IMR-90 (cell line): Measurements from ENCODE around the gene RYR1. TPM values are rescaled to one million over a fixed set of nuclear protein-coding genes. Genes with fewer than 3 reads are reported as not detected.

ENCODE experiments used
- ATAC-seq: fragments of 200-7000 bp; cut with Tn5 transposase; 2 replicates; pipeline ENCODE4 v1.9.1; 2020; ENCODE audit warnings: low read depth, mild to moderate bottlenecking, moderate library complexity
- BruUV-seq: library from RNA; stranded (reverse); fragments of 400-500 nt; replicated peaks from 2 replicates; lab custom pipeline; 2021; lab: Mats Ljungman, UMichigan
- CTCF ChIA-PET: fragments of 300-600 bp; formaldehyde crosslinking; extraction: SDS; loops from one replicate; lab custom pipeline; 2021; ENCODE audit warnings: antibody characterized with exemption; lab: Yijun Ruan, JAX
- POLR2A ChIA-PET: fragments of 300-600 bp; sonication (Branson Sonifier 250); formaldehyde crosslinking; loops from one replicate; lab custom pipeline; 2022; ENCODE audit warnings: antibody characterized with exemption; ENCODE audit not compliant: unreplicated experiment; lab: Charles Lee
- DNase-seq: peaks from one replicate; pipeline ENCODE4 v3.0.0; 2013
- H2AFZ ChIP-seq: replicated peaks from 2 replicates; pipeline ENCODE3; 2013; ENCODE audit warnings: low read length, mild to moderate bottlenecking; ENCODE audit not compliant: poor library complexity
- H2AK5ac ChIP-seq: 2 replicates; pipeline ENCODE4 v1.6.1; 2013; ENCODE audit warnings: low read depth, low read length, inconsistent platforms
- H2AK9ac ChIP-seq: replicated peaks from 2 replicates; pipeline ENCODE3; 2013; ENCODE audit warnings: mild to moderate bottlenecking, low read depth, low read length, moderate library complexity; ENCODE audit not compliant: poor library complexity
- H2BK120ac ChIP-seq: 2 replicates; pipeline ENCODE4 v1.6.1; 2013; ENCODE audit warnings: low read depth, low read length, inconsistent platforms
- H2BK15ac ChIP-seq: 3 replicates; pipeline ENCODE4 v1.6.1; 2013; ENCODE audit warnings: low read depth, low read length, inconsistent platforms
- H2BK20ac ChIP-seq: 2 replicates; pipeline ENCODE4 v1.6.1; 2013; ENCODE audit warnings: low read depth, mild to moderate bottlenecking, inconsistent platforms, low read length, moderate library complexity
- H2BK5ac ChIP-seq: 2 replicates; pipeline ENCODE4 v1.6.1; 2013; ENCODE audit warnings: mild to moderate bottlenecking, low read depth, low read length, inconsistent platforms; ENCODE audit not compliant: poor library complexity, severe bottlenecking
- H3K14ac ChIP-seq: replicated peaks from 2 replicates; pipeline ENCODE4 v1.6.1; 2013; ENCODE audit warnings: low read depth, low read length, inconsistent platforms
- H3K18ac ChIP-seq: 2 replicates; pipeline ENCODE4 v1.6.1; 2013; ENCODE audit warnings: low read depth, low read length, control low read depth
- H3K23ac ChIP-seq: 2 replicates; pipeline ENCODE4 v1.6.1; 2013; ENCODE audit warnings: low read depth, low read length, inconsistent platforms
- H3K27ac ChIP-seq: 2 replicates; pipeline ENCODE4 v1.5.1; 2013; ENCODE audit warnings: mild to moderate bottlenecking, control low read depth, low read length; ENCODE audit not compliant: insufficient read depth
- H3K27me3 ChIP-seq: 2 replicates; pipeline ENCODE4 v1.6.1; 2013; ENCODE audit warnings: low read length; ENCODE audit not compliant: control insufficient read depth, insufficient read depth
- H3K36me3 ChIP-seq: 2 replicates; pipeline ENCODE4 v1.6.1; 2013; ENCODE audit warnings: low read length, mixed read lengths; ENCODE audit not compliant: control insufficient read depth, insufficient read depth
- H3K4ac ChIP-seq: 2 replicates; pipeline ENCODE4 v1.6.1; 2013; ENCODE audit warnings: low read depth, low read length, inconsistent platforms
- H3K4me1 ChIP-seq: 2 replicates; pipeline ENCODE4 v1.6.1; 2013; ENCODE audit warnings: low read length, mixed read lengths; ENCODE audit not compliant: control insufficient read depth, insufficient read depth
- H3K4me2 ChIP-seq: 2 replicates; pipeline ENCODE4 v1.6.1; 2013; ENCODE audit warnings: low read depth, mild to moderate bottlenecking, control low read depth, low read length, moderate library complexity
- H3K4me3 ChIP-seq: 2 replicates; pipeline ENCODE4 v1.5.1; 2013; ENCODE audit warnings: low read depth, mild to moderate bottlenecking, control low read depth, low read length, moderate library complexity; ENCODE audit not compliant: insufficient read depth
- H3K56ac ChIP-seq: 2 replicates; pipeline ENCODE4 v1.6.1; 2013; ENCODE audit warnings: low read length, inconsistent platforms; ENCODE audit not compliant: insufficient read depth; ENCODE audit errors: extremely low read depth
- H3K79me1 ChIP-seq, 2 experiments: 2 replicates each; pipeline ENCODE4 v1.6.1; 2013; ENCODE audit warnings: low read length in 2 of 2, inconsistent platforms in 1 of 2, low read depth in 1 of 2
- H3K9ac ChIP-seq: 2 replicates; pipeline ENCODE4 v1.6.1; 2013; ENCODE audit warnings: low read depth, low read length, control low read depth
- H3K9me1 ChIP-seq: 2 replicates; pipeline ENCODE4 v1.6.1; 2013; ENCODE audit warnings: low read length, inconsistent platforms; ENCODE audit not compliant: insufficient read depth
- H3K9me3 ChIP-seq: 2 replicates; pipeline ENCODE4 v1.6.1; 2013; ENCODE audit warnings: low read length; ENCODE audit not compliant: control insufficient read depth, insufficient read depth
- H4K20me1 ChIP-seq: 2 replicates; pipeline ENCODE4 v1.6.1; 2013; ENCODE audit warnings: low read length, inconsistent platforms; ENCODE audit not compliant: insufficient read depth
- H4K5ac ChIP-seq: 2 replicates; pipeline ENCODE4 v1.6.1; 2013; ENCODE audit warnings: mild to moderate bottlenecking, low read depth, low read length, control low read depth
- H4K8ac ChIP-seq, 2 experiments: 2 replicates each; pipeline ENCODE4 v1.6.1; 2013; ENCODE audit warnings: low read depth in 2 of 2, low read length in 2 of 2, control low read depth in 1 of 2, inconsistent platforms in 1 of 2
- H4K91ac ChIP-seq: 2 replicates; pipeline ENCODE4 v1.6.1; 2013; ENCODE audit warnings: low read depth, low read length, inconsistent platforms; ENCODE audit not compliant: insufficient read depth
- BHLHE40 ChIP-seq: fragments of 150-350 bp; IDR thresholded peaks from 2 replicates; pipeline ENCODE4 v1.6.1; 2016; ENCODE audit warnings: mild to moderate bottlenecking, low read depth, low read length
- CEBPB ChIP-seq: IDR thresholded peaks from 2 replicates; pipeline ENCODE4 v1.6.1; 2012; ENCODE audit warnings: low read depth, low read length, improper control_type of control experiment
- CHD1 ChIP-seq: IDR thresholded peaks from 2 replicates; pipeline ENCODE4 v1.6.1; 2012; ENCODE audit warnings: low read depth, low read length, improper control_type of control experiment
- CTCF ChIP-seq: conservative IDR thresholded peaks from 2 replicates; pipeline ENCODE4 v1.5.1; 2012; ENCODE audit warnings: mild to moderate bottlenecking, low read depth, low read length, improper control_type of control experiment
- ELK1 ChIP-seq: fragments of 150-350 bp; IDR thresholded peaks from 2 replicates; pipeline ENCODE4 v1.6.1; 2016; ENCODE audit warnings: low read depth, mild to moderate bottlenecking, low read length, moderate library complexity, borderline replicate concordance
- FOS ChIP-seq: fragments of 150-350 bp; IDR thresholded peaks from 2 replicates; pipeline ENCODE4 v1.6.1; 2016; ENCODE audit warnings: low read depth, low read length
- MAFK ChIP-seq: IDR thresholded peaks from 2 replicates; pipeline ENCODE4 v1.6.1; 2012; ENCODE audit warnings: low read depth, low read length, improper control_type of control experiment
- MAZ ChIP-seq: IDR thresholded peaks from 2 replicates; pipeline ENCODE4 v1.6.1; 2012; ENCODE audit warnings: low read depth, mild to moderate bottlenecking, low read length, improper control_type of control experiment, moderate library complexity, borderline replicate concordance
- MXI1 ChIP-seq: IDR thresholded peaks from 2 replicates; pipeline ENCODE4 v1.6.1; 2012; ENCODE audit warnings: low read depth, mild to moderate bottlenecking, low read length, moderate library complexity, borderline replicate concordance
- NFE2L2 ChIP-seq: fragments of 150-350 bp; IDR thresholded peaks from 2 replicates; pipeline ENCODE4 v1.6.1; 2016; ENCODE audit warnings: low read depth, mild to moderate bottlenecking, low read length
- POLR2A ChIP-seq: IDR thresholded peaks from 2 replicates; pipeline ENCODE4 v1.6.1; 2012; ENCODE audit warnings: mild to moderate bottlenecking, low read depth, low read length
- RAD21 ChIP-seq: IDR thresholded peaks from 2 replicates; pipeline ENCODE4 v1.6.1; 2012; ENCODE audit warnings: low read length, improper control_type of control experiment
- RCOR1 ChIP-seq: IDR thresholded peaks from 2 replicates; pipeline ENCODE4 v1.6.1; 2012; ENCODE audit warnings: mild to moderate bottlenecking, low read length, improper control_type of control experiment; ENCODE audit not compliant: insufficient replicate concordance
- RFX5 ChIP-seq: IDR thresholded peaks from 2 replicates; pipeline ENCODE4 v1.8.0; 2012; ENCODE audit warnings: low read depth, mild to moderate bottlenecking, low read length, moderate library complexity
- SMC3 ChIP-seq: fragments of 150-350 bp; IDR thresholded peaks from 2 replicates; pipeline ENCODE4 v1.6.1; 2016; ENCODE audit warnings: low read depth, mild to moderate bottlenecking, antibody characterized with exemption, low read length, moderate library complexity
- USF2 ChIP-seq: fragments of 150-350 bp; IDR thresholded peaks from 2 replicates; pipeline ENCODE4 v1.6.1; 2017; ENCODE audit warnings: mild to moderate bottlenecking, antibody characterized with exemption, low read length, low read depth
- WGBS, 2 experiments: methylation state at CpG; one replicate each; pipeline versions ENCODE4 v1.1.5 to v1.1.7; 2013; ENCODE audit warnings: missing lambda C conversion rate in 2 of 2; ENCODE audit not compliant: insufficient read length in 1 of 2; ENCODE audit errors: extremely low coverage in 2 of 2; 5-methylcytosine and 5-hydroxymethylcytosine counted together
- dilution Hi-C: fragments of 300-500 bp; cut with HindIII; formaldehyde crosslinking; loops from one replicate; pipeline ENCODE4 v1.14.3; 2018; ENCODE audit warnings: low sequenced_read_pairs; ENCODE audit not compliant: unreplicated experiment
- in situ Hi-C: fragments of 300-500 bp; cut with MboI; formaldehyde crosslinking; loops from 3 replicates; pipeline ENCODE4 v1.14.3; 2019; ENCODE audit warnings: low sequenced_read_pairs, inconsistent platforms, mixed read lengths
- intact Hi-C: fragments of 100-400 bp; cut with micrococcal nuclease; formaldehyde crosslinking; loops from 2 replicates; pipeline ENCODE4 v1.10.0; 2022
- polyA plus RNA-seq, 3 experiments: library from polyadenylated mRNA; depleted of rRNA; stranded (reverse); fragments of >200 nt; gene quantifications; 2 replicates each; pipeline ENCODE4 v1.2.3, GENCODE V29; 2012; ENCODE audit warnings: low replicate concordance in 1 of 3
- total RNA-seq: library from RNA; depleted of rRNA; stranded (reverse); fragments of >200 nt; gene quantifications from 2 replicates; pipeline ENCODE4 v1.2.3, GENCODE V29; 2012

RYR1 gene
- total and polyA plus RNA-seq, 2 of the 4 experiments (the other 2 are of a cell fraction), result not detected

DNA sequence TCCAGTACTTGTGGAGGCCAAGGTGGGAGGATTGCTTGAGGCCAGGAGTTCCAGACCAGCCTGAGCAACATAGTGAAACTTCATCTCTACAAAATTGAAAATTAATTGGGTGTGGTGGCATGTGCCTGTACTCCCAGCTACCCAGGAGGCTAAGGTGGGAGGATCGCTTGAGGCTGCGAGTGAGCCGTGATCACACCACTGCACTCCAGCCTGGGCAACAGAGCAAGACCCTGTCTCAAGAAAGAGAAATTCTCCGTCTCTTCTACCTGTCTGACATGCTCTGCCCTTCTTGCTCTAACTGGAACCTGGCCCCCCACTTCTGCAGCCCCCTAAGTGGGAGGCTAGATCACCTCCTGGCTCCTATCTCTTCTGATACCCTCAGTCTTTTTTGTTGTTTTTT, 192.9 kb downstream of the RYR1 start:
- intact Hi-C loops, result no loop called here
- H3K79me1 ChIP-seq, result peaks cover 0 to 19% of the 10 kb centered on the region in 2 experiments; a peak in 3 of 4 replicates

More for the DNA sequence above, 192.9 kb downstream of the RYR1 start:
- TF ChIP-seq BHLHE40, result no peak
- no peak for TF ChIP-seq MXI1
- no peak for TF ChIP-seq MAFK
- no peak for TF ChIP-seq CHD1
- TF ChIP-seq FOS, result no peak
- TF ChIP-seq NFE2L2, result no peak
- no peak for TF ChIP-seq ELK1
- no peak for TF ChIP-seq CEBPB
- TF ChIP-seq CTCF, result no peak
- no peak for TF ChIP-seq SMC3
- no peak for TF ChIP-seq USF2
- no peak for TF ChIP-seq RAD21
- no peak for TF ChIP-seq POLR2A
- TF ChIP-seq RCOR1, result no peak
- no peak for TF ChIP-seq MAZ
- TF ChIP-seq RFX5, result no peak
- WGBS, 2 experiments, result 100% methylated on average over 3 of the region's 4 CpGs; no CpG with 5 or more reads in 1 of the 2 experiments
- Histone ChIP-seq H3K4me1 (no peaks in the 10 kb centered on the region), H2BK5ac (no peak overlapping the region), H2AFZ (no peak overlapping the region), H3K9me3 (no peaks in the 10 kb centered on the region), H4K91ac (no peak overlapping the region), H2BK15ac (no peak overlapping the region), H3K23ac (no peak overlapping the region), H3K9ac (no peak overlapping the region), H4K20me1 (no peaks in the 10 kb centered on the region; the same call in 1 of the 2 replicates), H2BK20ac (no peak overlapping the region), H3K14ac (no peak overlapping the region), H3K18ac (no peak overlapping the region), H3K27ac (no peak overlapping the region), H3K4ac (no peak overlapping the region), H3K4me2 (no peak overlapping the region), H3K36me3 (peaks cover 58% of the 10 kb centered on the region), H4K8ac (no peak overlapping the region), H2BK120ac (no peak overlapping the region), H3K9me1 (no peaks in the 10 kb centered on the region), H2AK5ac (no peak overlapping the region), H4K5ac (no peak overlapping the region), H2AK9ac (peak overlapping the region; percentile 55), H3K27me3 (no peaks in the 10 kb centered on the region), H3K4me3 (no peak overlapping the region), H3K56ac (no peak overlapping the region)
- no TSS peak for BruUV-seq
- in situ Hi-C loops (loop anchor here (10.0 to 25.0 kb wide), 2 partner anchors 298 to 389 kb away; no protein-coding TSS in a partner anchor), dilution Hi-C loops (no loop called here)
- ATAC-seq (no peak), DNase-seq (no peak)
- ChIA-PET CTCF (no interaction called here), POLR2A (no interaction called here)
